Measurements from ENCODE around the gene GPS1. TPM values are rescaled to one million over a fixed set of nuclear protein-coding genes. Genes with fewer than 3 reads are reported as not detected.

The GPS1 gene
- total and polyA plus RNA-seq, 9 of the 15 experiments (the other 6 are each of a cell fraction or from before 2014, with no cell fraction given), result 3.1 to 167 (median 69.9) TPM

DNA sequence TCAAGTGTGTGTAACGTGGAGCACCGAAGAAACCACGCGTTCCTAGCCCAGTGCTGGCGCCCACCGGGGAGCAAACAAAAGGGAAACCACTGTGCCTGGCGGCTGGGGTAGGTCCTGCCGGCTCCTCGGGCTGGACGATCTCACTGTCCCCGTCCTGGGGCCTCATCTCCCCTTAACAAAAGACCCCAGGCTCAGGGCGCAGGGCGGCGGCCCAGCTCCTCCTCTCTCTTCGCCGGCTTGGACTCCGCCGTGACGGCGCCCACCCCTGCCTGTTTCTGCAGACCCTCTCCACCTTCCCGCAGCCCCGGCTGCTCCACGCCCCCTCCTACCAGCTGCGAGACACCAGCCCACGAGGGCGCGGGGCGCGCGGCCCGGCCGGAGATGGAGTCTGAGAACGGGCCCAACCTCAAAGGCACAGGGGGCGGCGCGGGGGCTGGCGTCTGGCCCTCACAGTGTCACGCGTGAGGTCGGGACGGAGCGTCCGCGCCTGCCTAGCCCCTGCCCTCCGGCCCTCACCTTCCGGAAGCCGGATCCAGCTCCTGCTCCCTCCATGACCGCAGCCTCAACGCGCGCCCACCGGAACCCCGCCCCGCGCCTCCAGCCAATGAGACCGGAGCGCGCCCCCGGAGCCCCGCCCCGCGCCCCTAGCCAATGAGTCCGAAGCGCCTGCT is 29.3 kb upstream of the GPS1 start, which contains the start of gene CENPX (continued):
- TF ChIP-seq PRDM10 (IDR thresholded peaks at IDR 0.05; ENCODE audit: partially characterized antibody) (peak; percentile 80), ZFX (CRISPR knock-in tag; IDR thresholded peaks at IDR 0.05) (0 out of 2 replicates have a peak, but pooled peaks have one; percentile 8), ZNF316 (IDR thresholded peaks at IDR 0.05) (no peak), KAT2B (IDR thresholded peaks at IDR 0.05; ENCODE audit: low read depth, low read length) (no peak), SMAD2 (IDR thresholded peaks at IDR 0.05; ENCODE audit: low read depth, low read length) (no peak), ARID4B (CRISPR knock-in tag; IDR thresholded peaks at IDR 0.05) (peak; percentile 97), POLR2A (conservative IDR thresholded peaks at IDR 0.05) (peak; percentile 82), SIN3A (IDR thresholded peaks at IDR 0.05; ENCODE audit: borderline replicate concordance in 2 of 2, control insufficient read depth in 1 of 2, low read depth in 2 of 2, low read length in 2 of 2) (peak; percentile 65 to 83; a peak in 2 of 4 replicates)
- TF ChIP-seq, protein P1, sequence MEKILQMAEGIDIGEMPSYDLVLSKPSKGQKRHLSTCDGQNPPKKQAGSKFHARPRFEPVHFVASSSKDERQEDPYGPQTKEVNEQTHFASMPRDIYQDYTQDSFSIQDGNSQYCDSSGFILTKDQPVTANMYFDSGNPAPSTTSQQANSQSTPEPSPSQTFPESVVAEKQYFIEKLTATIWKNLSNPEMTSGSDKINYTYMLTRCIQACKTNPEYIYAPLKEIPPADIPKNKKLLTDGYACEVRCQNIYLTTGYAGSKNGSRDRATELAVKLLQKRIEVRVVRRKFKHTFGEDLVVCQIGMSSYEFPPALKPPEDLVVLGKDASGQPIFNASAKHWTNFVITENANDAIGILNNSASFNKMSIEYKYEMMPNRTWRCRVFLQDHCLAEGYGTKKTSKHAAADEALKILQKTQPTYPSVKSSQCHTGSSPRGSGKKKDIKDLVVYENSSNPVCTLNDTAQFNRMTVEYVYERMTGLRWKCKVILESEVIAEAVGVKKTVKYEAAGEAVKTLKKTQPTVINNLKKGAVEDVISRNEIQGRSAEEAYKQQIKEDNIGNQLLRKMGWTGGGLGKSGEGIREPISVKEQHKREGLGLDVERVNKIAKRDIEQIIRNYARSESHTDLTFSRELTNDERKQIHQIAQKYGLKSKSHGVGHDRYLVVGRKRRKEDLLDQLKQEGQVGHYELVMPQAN (IDR thresholded peaks at IDR 0.05; ENCODE audit: borderline replicate concordance), result peak; percentile 96

Measured in K562 (cell line).